ENCODE results near the gene NRTN. TPM values are rescaled to one million over a fixed set of nuclear protein-coding genes. Genes with fewer than 3 reads are reported as not detected.

Gene NRTN
- polyA plus RNA-seq = not detected in 3 replicates
- polyA plus RNA-seq (2011; ENCODE audit: low read depth) = not detected
- not detected in 2 replicates for polyA plus RNA-seq (2011; cell fraction: cytosol; rRNA removed)
- not detected in 2 replicates for polyA plus RNA-seq (2011; cell fraction: nucleus; rRNA removed)
- not detected in 2 replicates for polyA plus RNA-seq (2012; ENCODE audit: low replicate concordance)
- not detected in 3 replicates for polyA minus RNA-seq
- not detected for polyA minus RNA-seq (2011; cell fraction: cytosol; rRNA and poly(A)+ RNA removed)
- not detected in 2 replicates for polyA minus RNA-seq (2011; cell fraction: nucleus; rRNA and poly(A)+ RNA removed)

- H3K4me3 ChIP-seq (ENCODE audit: control insufficient read depth in 2 of 3, extremely low read depth in 1 of 3, insufficient read depth in 2 of 3, low read depth in 1 of 3, low read length in 3 of 3) = peak within 1 kb of the TSS in 1 of 3 experiments; percentile 48
Measured at GRCh38 chr19:5804516-5805461, at the start of gene NRTN. NRTN (plus strand) TSS chr19:5805067; CDS start chr19:5824166, 19,099 bp downstream.

GRCh38 chr19:5762608-5763217 lies 42.2 kb upstream of the NRTN start:
- FAIRE-seq = no peak
- H3K9me3 ChIP-seq (ENCODE audit: control insufficient read depth, low read depth, low read length) = no peaks in the 10 kb centered on the region
- H3K27ac ChIP-seq (ENCODE audit: control insufficient read depth, insufficient read depth, low read length) = no peak overlapping the region
- no peaks in the 10 kb centered on the region for H3K9me1 ChIP-seq (ENCODE audit: control insufficient read depth, extremely low read depth, insufficient read depth, low read length)
- no peak overlapping the region for H2AFZ ChIP-seq (ENCODE audit: control insufficient read depth, low read length)
- H4K20me1 ChIP-seq (ENCODE audit: control insufficient read depth, extremely low read depth, insufficient read depth, low read length) = no peaks in the 10 kb centered on the region
- no peaks in the 10 kb centered on the region for H3K36me3 ChIP-seq (ENCODE audit: control insufficient read depth in 2 of 2, extremely low read depth in 1 of 2, insufficient read depth in 2 of 2, low read length in 2 of 2)
- H3K79me2 ChIP-seq (ENCODE audit: control insufficient read depth, insufficient read depth, low read length) = no peaks in the 10 kb centered on the region
- no peaks in the 10 kb centered on the region for H3K27me3 ChIP-seq (ENCODE audit: control insufficient read depth, extremely low read depth, insufficient read depth, low read length)
- dilution Hi-C loops (cut with MboI; ENCODE audit: extremely low pct_ligation_motif_present, low sequenced_read_pairs) = no loop called here
- no peak for DNase-seq (ENCODE audit: low read depth, low spot score)
- H3K4me3 ChIP-seq (ENCODE audit: control insufficient read depth in 2 of 3, extremely low read depth in 1 of 3, insufficient read depth in 2 of 3, low read depth in 1 of 3, low read length in 3 of 3) = no peak overlapping the region
- no peak for TF ChIP-seq CTCF (optimal IDR thresholded peaks at IDR 0.05 in 1 of 3, IDR thresholded peaks at IDR 0.05 in 1 of 3, conservative IDR thresholded peaks at IDR 0.05 in 1 of 3; ENCODE audit: extremely low read depth in 1 of 3, insufficient read depth in 2 of 3, low read length in 3 of 3)
- TF ChIP-seq EZH2 (IDR thresholded peaks at IDR 0.05; ENCODE audit: low read length) = no peak
- no peak overlapping the region for H3K4me2 ChIP-seq (ENCODE audit: control insufficient read depth, extremely low read depth, insufficient read depth, low read depth, low read length)
- H3K9ac ChIP-seq (ENCODE audit: control insufficient read depth, extremely low read depth, insufficient read depth, low read length) = no peak overlapping the region
- no peaks in the 10 kb centered on the region for H3K4me1 ChIP-seq (ENCODE audit: control insufficient read depth, extremely low read depth, insufficient read depth, low read length)

More at GRCh38 chr19:5804516-5805461, at the start of gene NRTN:
- no peaks in the 10 kb centered on the region for H3K79me2 ChIP-seq (ENCODE audit: control insufficient read depth, insufficient read depth, low read length)
- TF ChIP-seq EZH2 (IDR thresholded peaks at IDR 0.05; ENCODE audit: low read length) (peak; percentile 82), CTCF (optimal IDR thresholded peaks at IDR 0.05 in 1 of 3, IDR thresholded peaks at IDR 0.05 in 1 of 3, conservative IDR thresholded peaks at IDR 0.05 in 1 of 3; ENCODE audit: extremely low read depth in 1 of 3, insufficient read depth in 2 of 3, low read length in 3 of 3) (no peak)
- FAIRE-seq (no peak), DNase-seq (ENCODE audit: low read depth, low spot score) (no peak)
- H3K27ac ChIP-seq (ENCODE audit: control insufficient read depth, insufficient read depth, low read length) = no peak within 1 kb of the TSS
- no peak within 1 kb of the TSS for H2AFZ ChIP-seq (ENCODE audit: control insufficient read depth, low read length)
- no peak within 1 kb of the TSS for H3K9ac ChIP-seq (ENCODE audit: control insufficient read depth, extremely low read depth, insufficient read depth, low read length)
- no peaks in the 10 kb centered on the region for H3K36me3 ChIP-seq (ENCODE audit: control insufficient read depth in 2 of 2, extremely low read depth in 1 of 2, insufficient read depth in 2 of 2, low read length in 2 of 2)
- peaks cover 2% of the 10 kb centered on the region for H4K20me1 ChIP-seq (ENCODE audit: control insufficient read depth, extremely low read depth, insufficient read depth, low read length)
- no peaks in the 10 kb centered on the region for H3K9me1 ChIP-seq (ENCODE audit: control insufficient read depth, extremely low read depth, insufficient read depth, low read length)
- peaks cover 7% of the 10 kb centered on the region for H3K4me1 ChIP-seq (ENCODE audit: control insufficient read depth, extremely low read depth, insufficient read depth, low read length)
- dilution Hi-C loops (cut with MboI; ENCODE audit: extremely low pct_ligation_motif_present, low sequenced_read_pairs) = no loop called here
- H3K9me3 ChIP-seq (ENCODE audit: control insufficient read depth, low read depth, low read length) = no peaks in the 10 kb centered on the region
- peaks cover 37% of the 10 kb centered on the region for H3K27me3 ChIP-seq (ENCODE audit: control insufficient read depth, extremely low read depth, insufficient read depth, low read length)
- H3K4me2 ChIP-seq (ENCODE audit: control insufficient read depth, extremely low read depth, insufficient read depth, low read depth, low read length) = peak within 1 kb of the TSS; percentile 85

Measured in keratinocyte (primary cell).